Transverse colon (tissue), 4 donors: ENCODE measurements around the gene ACTN3.

Source experiments
- CTCF ChIP-seq, 5 experiments: fragments of 200-600 bp in 3 of 5; fragments of 450-650 bp in 2 of 5; sonication (generic) in 3 of 5; IDR thresholded peaks; 1 replicate in 2 of 5; 2 replicates in 3 of 5; pipeline ENCODE4 v1.5.1; 2016 to 2017; ENCODE audit warnings: antibody characterized with exemption in 5 of 5, inconsistent platforms in 3 of 5, mild to moderate bottlenecking in 2 of 5, moderate library complexity in 1 of 5
- EP300 ChIP-seq: sonication (generic); formaldehyde crosslinking; IDR thresholded peaks from one replicate; pipeline ENCODE4 v1.6.1; 2017; ENCODE audit warnings: antibody characterized with exemption, low read depth
- POLR2A ChIP-seq: fragments of 450-650 bp; IDR thresholded peaks from one replicate; pipeline ENCODE4 v1.6.1; 2016; ENCODE audit warnings: antibody characterized with exemption, mild to moderate bottlenecking, moderate library complexity
- POLR2AphosphoS5 ChIP-seq, 3 donors: sonication (generic); formaldehyde crosslinking; IDR thresholded peaks; one replicate each; pipeline ENCODE4 v1.6.1; 2016; ENCODE audit warnings: antibody characterized with exemption in 3 of 3

GRCh38 chr11:66546966-66547661, 411 bp downstream of the ACTN3 start:
- TF ChIP-seq POLR2AphosphoS5 (IDR thresholded peaks at IDR 0.05) (no peak), EP300 (no peak), POLR2A (no peak), CTCF (IDR thresholded peaks at IDR 0.05) (no peak)
